SU-DHL-6 (cell line): ENCODE results near the gene TMED1.

Experiments
- EZH2phosphoT487 ChIP-seq: fragments of 200-600 bp; sonication (generic), shearing (Covaris generic); conservative IDR thresholded peaks from 2 replicates; pipeline ENCODE4 v1.6.1; 2018; ENCODE audit warnings: mild to moderate bottlenecking, antibody characterized with exemption, low read length, moderate library complexity, mixed read lengths
- TF ChIP-seq, protein P1 (sequence below): fragments of 200-600 bp; sonication (generic); IDR thresholded peaks from one replicate; pipeline ENCODE4 v1.5.1; 2017; ENCODE audit warnings: antibody characterized with exemption, mild to moderate bottlenecking, low read length, moderate library complexity; ENCODE audit not compliant: insufficient read depth, poor library complexity, severe bottlenecking

DNA sequence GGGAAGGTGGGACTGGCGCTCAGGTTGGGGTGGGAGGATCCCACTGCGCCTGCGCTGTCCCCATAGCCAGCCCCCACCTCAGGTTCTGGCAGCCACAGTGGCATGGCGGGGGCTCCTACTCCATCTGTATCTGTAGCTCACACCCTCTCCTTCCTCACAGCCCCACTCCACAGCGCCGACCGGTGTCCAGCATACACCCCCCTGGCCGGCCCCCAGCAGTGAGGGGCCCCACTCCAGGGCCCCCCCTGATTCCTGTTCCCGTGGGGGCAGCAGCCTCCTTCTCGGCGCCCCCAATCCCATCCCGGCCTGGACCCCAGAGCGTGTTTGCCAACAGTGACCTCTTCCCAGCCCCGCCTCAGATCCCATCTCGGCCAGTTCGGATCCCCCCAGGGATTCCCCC is 6.0 kb downstream of the TMED1 start:
- TF ChIP-seq, protein P1, sequence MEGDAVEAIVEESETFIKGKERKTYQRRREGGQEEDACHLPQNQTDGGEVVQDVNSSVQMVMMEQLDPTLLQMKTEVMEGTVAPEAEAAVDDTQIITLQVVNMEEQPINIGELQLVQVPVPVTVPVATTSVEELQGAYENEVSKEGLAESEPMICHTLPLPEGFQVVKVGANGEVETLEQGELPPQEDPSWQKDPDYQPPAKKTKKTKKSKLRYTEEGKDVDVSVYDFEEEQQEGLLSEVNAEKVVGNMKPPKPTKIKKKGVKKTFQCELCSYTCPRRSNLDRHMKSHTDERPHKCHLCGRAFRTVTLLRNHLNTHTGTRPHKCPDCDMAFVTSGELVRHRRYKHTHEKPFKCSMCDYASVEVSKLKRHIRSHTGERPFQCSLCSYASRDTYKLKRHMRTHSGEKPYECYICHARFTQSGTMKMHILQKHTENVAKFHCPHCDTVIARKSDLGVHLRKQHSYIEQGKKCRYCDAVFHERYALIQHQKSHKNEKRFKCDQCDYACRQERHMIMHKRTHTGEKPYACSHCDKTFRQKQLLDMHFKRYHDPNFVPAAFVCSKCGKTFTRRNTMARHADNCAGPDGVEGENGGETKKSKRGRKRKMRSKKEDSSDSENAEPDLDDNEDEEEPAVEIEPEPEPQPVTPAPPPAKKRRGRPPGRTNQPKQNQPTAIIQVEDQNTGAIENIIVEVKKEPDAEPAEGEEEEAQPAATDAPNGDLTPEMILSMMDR = no peak
- no peak for TF ChIP-seq EZH2phosphoT487
